Stomach (tissue), 9 donors: ENCODE measurements around the gene ARID1B. TPM values are rescaled to one million over a fixed set of nuclear protein-coding genes. Genes with fewer than 3 reads are reported as not detected.

Source experiments
- DNase-seq, 2 donors: peaks; one replicate each; pipeline versions ENCODE4 v3.0.0 to v3.0.0-alpha.2; 2013 to 2019
- H3K27ac ChIP-seq, 5 donors: fragments of 200-600 bp in 4 of 5; sonication (generic) in 4 of 5; one replicate each; pipeline ENCODE4 v1.5.1; 2013 to 2019; ENCODE audit warnings: mild to moderate bottlenecking in 1 of 5, moderate library complexity in 1 of 5
- H3K27me3 ChIP-seq, 3 donors: fragments of 200-600 bp; sonication (generic); one replicate each; pipeline ENCODE4 v1.5.1; 2017 to 2019; ENCODE audit warnings: mixed run types in 1 of 3
- H3K36me3 ChIP-seq, 4 donors: fragments of 200-600 bp; sonication (generic); 1 replicate in 3 of 4; 2 replicates in 1 of 4; pipeline ENCODE4 v1.5.1; 2016 to 2019
- H3K4me1 ChIP-seq, 4 donors: fragments of 200-600 bp; sonication (generic); one replicate each; pipeline ENCODE4 v1.5.1; 2016 to 2019
- H3K4me3 ChIP-seq, 4 donors: fragments of 200-600 bp; sonication (generic) in 3 of 4; one replicate each; pipeline ENCODE4 v1.5.1; 2016 to 2019; ENCODE audit warnings: mild to moderate bottlenecking in 1 of 4
- H3K9me3 ChIP-seq, 4 donors: fragments of 200-600 bp; sonication (generic); one replicate each; pipeline ENCODE4 v1.5.1; 2016 to 2019
- CTCF ChIP-seq, 7 experiments: fragments of 450-650 bp in 4 of 7; fragments of 200-600 bp in 3 of 7; sonication (generic) in 3 of 7; IDR thresholded peaks; one replicate each; pipeline ENCODE4 v1.5.1; 2016 to 2019; ENCODE audit warnings: antibody characterized with exemption in 7 of 7, control low read depth in 2 of 7, mild to moderate bottlenecking in 1 of 7
- EP300 ChIP-seq: sonication (generic); formaldehyde crosslinking; IDR thresholded peaks from one replicate; pipeline ENCODE4 v1.6.1; 2017; ENCODE audit warnings: antibody characterized with exemption
- POLR2A ChIP-seq, 4 donors: fragments of 450-650 bp; IDR thresholded peaks; one replicate each; pipeline ENCODE4 v1.6.1; 2016; ENCODE audit warnings: antibody characterized with exemption in 4 of 4, control low read depth in 2 of 4, mild to moderate bottlenecking in 1 of 4, moderate library complexity in 1 of 4
- POLR2AphosphoS5 ChIP-seq, 3 donors: sonication (generic); formaldehyde crosslinking; IDR thresholded peaks; one replicate each; pipeline ENCODE4 v1.6.1; 2016; ENCODE audit warnings: antibody characterized with exemption in 3 of 3
- WGBS, 5 donors: extraction: QIAGEN DNeasy Blood & Tissue Kit in 3 of 5; methylation state at CpG; one replicate each; pipeline versions ENCODE4 v1.1.5 to v1.1.7; 2013 to 2018; 5-methylcytosine and 5-hydroxymethylcytosine counted together
- intact Hi-C: fragments of 100-400 bp; cut with DNase I; formaldehyde crosslinking; loops from one replicate; pipeline ENCODE4 v1.15.1; 2023; ENCODE audit warnings: low total_unique reads
- polyA plus RNA-seq, 3 donors: library from polyadenylated mRNA; stranded (reverse); fragments of 200-250 nt; gene quantifications; one replicate each; pipeline ENCODE4 v1.2.3, GENCODE V29; 2013
- total RNA-seq, 5 donors: library from RNA; depleted of rRNA; stranded (reverse); fragments of >200 nt; gene quantifications; one replicate each; pipeline versions ENCODE4 v1.1.0 to v1.2.3, GENCODE V29; 2014 to 2016
- donor health status: healthy with polysubstance abuse.
- donor health status: Bipolar disorder and iron deficiency.
- donor health status: healthy.

Gene ARID1B
- total and polyA plus RNA-seq, 8 donors = 8.8 to 183 (median 48.3) TPM

DNA sequence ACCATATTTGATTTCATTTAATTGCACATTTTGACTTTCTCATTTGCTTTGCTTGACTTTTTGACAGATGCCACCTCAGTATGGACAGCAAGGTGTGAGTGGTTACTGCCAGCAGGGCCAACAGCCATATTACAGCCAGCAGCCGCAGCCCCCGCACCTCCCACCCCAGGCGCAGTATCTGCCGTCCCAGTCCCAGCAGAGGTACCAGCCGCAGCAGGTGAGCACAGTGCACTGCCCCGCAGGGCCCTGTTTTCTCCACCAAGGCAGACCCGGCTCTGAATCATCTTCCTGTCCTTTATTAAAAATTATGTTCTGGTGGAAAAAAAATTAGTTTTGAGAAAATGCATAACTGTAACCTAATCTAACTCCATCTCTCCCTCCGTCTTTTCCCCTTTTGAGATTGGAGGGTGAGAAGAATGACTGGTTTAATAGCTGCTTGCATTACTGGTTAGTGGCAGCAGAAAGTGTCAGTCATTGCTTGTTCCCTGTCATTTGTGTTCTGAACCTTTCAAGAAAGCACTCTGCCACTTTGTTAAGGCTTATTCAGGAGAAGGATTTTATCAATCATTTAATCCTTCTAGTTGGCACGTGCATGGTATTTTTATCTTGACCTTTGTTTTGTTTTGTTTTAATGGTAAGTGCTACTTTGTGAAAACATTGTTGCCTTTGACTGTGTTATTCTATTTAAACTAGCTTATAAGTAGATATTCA, 124.3 kb downstream of the ARID1B start:
- H3K9me3 ChIP-seq = no peaks in the 10 kb centered on the region
- no peaks in the 10 kb centered on the region for H3K27me3 ChIP-seq
- intact Hi-C loops = no loop called here
- WGBS, 5 donors = 67 to 84% (median 74%) methylated on average over 7 to 9 of the region's 9 CpGs
- no peaks in the 10 kb centered on the region for H3K36me3 ChIP-seq
- H3K27ac ChIP-seq = peak overlapping the region in 2 of 5 donors; percentile 35 to 76
- H3K4me3 ChIP-seq = no peak overlapping the region
- peaks cover 5 to 34% (median 13%) of the 10 kb centered on the region in 4 donors for H3K4me1 ChIP-seq
- TF ChIP-seq POLR2A (IDR thresholded peaks at IDR 0.05) (no peak), POLR2AphosphoS5 (IDR thresholded peaks at IDR 0.05) (no peak), EP300 (no peak), CTCF (IDR thresholded peaks at IDR 0.05) (no peak)
- no peak for DNase-seq

GRCh38 chr6:156902782-156903181, 125.6 kb downstream of the ARID1B start:
- Histone ChIP-seq H3K36me3 (no peaks in the 10 kb centered on the region), H3K27ac (no peak overlapping the region), H3K27me3 (no peaks in the 10 kb centered on the region), H3K9me3 (no peaks in the 10 kb centered on the region), H3K4me1 (peaks cover 5 to 30% (median 13%) of the 10 kb centered on the region in 4 donors), H3K4me3 (no peak overlapping the region)
- WGBS, 5 donors = 73 to 82% (median 76%) methylated on average over 1 of the region's 1 CpG
- DNase-seq = no peak
- no peak for TF ChIP-seq POLR2A (IDR thresholded peaks at IDR 0.05)
- intact Hi-C loops = no loop called here

DNA sequence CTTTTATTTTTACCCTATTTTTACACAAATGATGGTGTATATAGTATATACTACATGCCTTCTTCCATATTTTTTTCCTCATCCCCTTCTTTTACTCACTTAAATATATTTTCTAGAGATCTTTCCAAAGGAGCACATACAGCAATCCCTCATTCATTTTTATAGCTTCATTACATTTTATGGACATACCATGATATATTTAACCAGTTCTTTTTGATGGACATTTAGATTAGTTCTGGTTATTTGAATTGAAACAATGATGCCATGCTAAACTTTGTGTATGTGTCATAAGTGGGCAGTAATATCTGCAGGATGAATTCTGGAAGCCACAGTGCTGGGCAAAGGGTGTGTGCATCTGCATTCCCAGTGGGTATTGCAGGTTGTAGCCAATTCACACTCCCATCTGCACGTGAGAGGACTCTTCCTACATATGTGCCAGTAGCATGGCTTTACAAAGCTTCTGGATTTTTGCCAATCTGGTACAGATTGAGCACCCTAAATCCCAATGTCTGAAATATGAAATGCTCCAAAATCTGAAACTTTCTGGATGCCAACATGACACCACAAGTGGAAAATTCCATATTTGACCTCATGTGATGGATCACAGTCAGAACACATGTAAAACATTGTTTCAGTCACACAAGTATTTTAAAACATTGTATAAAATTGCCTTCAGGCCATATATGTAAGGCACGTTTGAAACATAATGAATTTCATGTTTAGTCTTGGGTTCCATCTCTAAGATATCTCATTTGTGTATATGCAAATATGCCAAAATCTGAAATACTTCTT, 127.2 kb downstream of the ARID1B start:
- intact Hi-C loops = no loop called here
- Histone ChIP-seq H3K9me3 (no peaks in the 10 kb centered on the region), H3K4me1 (peaks cover 5 to 30% (median 13%) of the 10 kb centered on the region in 4 donors), H3K36me3 (no peaks in the 10 kb centered on the region), H3K27me3 (no peaks in the 10 kb centered on the region), H3K27ac (no peak overlapping the region), H3K4me3 (no peak overlapping the region)
- 73 to 87% (median 83%) methylated on average over 2 of the region's 2 CpGs for WGBS, 5 donors
- DNase-seq = no peak
- TF ChIP-seq POLR2AphosphoS5 (IDR thresholded peaks at IDR 0.05) = no peak
- TF ChIP-seq CTCF (IDR thresholded peaks at IDR 0.05) = no peak
- no peak for TF ChIP-seq EP300
- no peak for TF ChIP-seq POLR2A (IDR thresholded peaks at IDR 0.05)

DNA sequence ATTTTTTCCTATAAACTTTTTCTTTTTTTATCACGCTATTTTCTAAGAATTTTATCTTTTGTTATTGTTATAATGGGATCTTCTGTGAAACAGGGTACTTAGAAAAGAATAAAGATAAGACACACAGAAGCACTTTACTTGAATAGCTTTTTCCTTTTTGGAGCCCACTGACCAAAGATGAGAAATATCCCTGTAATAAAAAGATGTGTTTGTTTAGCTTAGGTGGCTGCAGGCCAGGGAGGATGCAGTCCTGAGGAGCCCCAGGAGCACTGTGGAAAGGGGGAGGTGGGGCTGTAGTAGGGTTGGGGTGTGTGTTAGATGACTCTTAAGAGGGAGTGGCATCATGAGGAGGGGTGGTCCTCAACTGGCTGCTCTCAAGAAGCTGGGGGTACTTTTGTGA, 128.6 kb downstream of the ARID1B start:
- DNase-seq = no peak
- Histone ChIP-seq H3K4me1 (peaks cover 5 to 27% (median 10%) of the 10 kb centered on the region in 4 donors), H3K4me3 (no peak overlapping the region), H3K27me3 (no peaks in the 10 kb centered on the region), H3K9me3 (no peaks in the 10 kb centered on the region), H3K36me3 (no peaks in the 10 kb centered on the region), H3K27ac (no peak overlapping the region)
- WGBS, 5 donors = 68 to 74% (median 71%) methylated on average over 1 of the region's 1 CpG
- intact Hi-C loops = no loop called here
- TF ChIP-seq EP300 (no peak), CTCF (IDR thresholded peaks at IDR 0.05) (no peak), POLR2AphosphoS5 (IDR thresholded peaks at IDR 0.05) (no peak), POLR2A (IDR thresholded peaks at IDR 0.05) (no peak)
